Coronary artery (tissue), 2 donors: ENCODE data around the gene TFB2M.

Experiments
- DNase-seq: peaks from one replicate; pipeline ENCODE4 v3.0.0-alpha.2; 2017; ENCODE audit warnings: low spot score
- H3K27ac ChIP-seq, 2 donors: fragments of 200-600 bp; sonication (generic); one replicate each; pipeline ENCODE4 v1.5.1; 2016 to 2019
- H3K4me3 ChIP-seq: fragments of 200-600 bp; sonication (generic); 2 replicates; pipeline ENCODE4 v1.5.1; 2016; ENCODE audit warnings: mild to moderate bottlenecking, moderate library complexity
- CTCF ChIP-seq: fragments of 200-600 bp; sonication (generic); IDR thresholded peaks from one replicate; pipeline ENCODE4 v1.5.1; 2019; ENCODE audit warnings: antibody characterized with exemption

The TFB2M gene

DNA sequence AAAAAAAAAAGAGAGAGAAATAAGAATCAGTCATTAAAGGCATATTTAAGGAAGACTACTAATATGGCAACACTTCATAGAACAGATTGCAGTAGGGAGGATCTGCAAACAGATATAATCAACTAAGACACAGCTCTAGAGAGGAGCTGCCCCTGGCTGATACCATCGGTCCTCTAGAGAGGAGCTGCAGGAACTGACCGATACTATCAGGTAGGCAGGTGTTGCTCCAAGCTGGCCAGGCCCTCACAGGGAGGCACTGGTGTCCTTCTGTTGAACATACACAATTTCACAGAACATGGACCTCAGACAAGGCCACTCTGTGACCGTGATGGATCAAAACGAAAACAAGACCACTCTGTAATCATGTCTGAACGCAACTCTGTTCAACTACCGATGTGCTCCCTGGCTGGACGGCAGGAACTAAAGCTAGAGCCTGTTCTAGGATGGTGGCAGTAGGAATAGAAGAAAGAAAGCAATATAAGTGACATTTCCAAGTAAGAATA is 74.5 kb downstream of the TFB2M start:
- no peak for DNase-seq
- Histone ChIP-seq H3K27ac (no peak overlapping the region), H3K4me3 (no peak overlapping the region)
- TF ChIP-seq CTCF: no peak
